Common myeloid progenitor, CD34-positive (primary cell): Measurements from ENCODE around the gene KDM4D.
"Not testable (repeated sequence)": the region's sequence is repeated elsewhere in the genome, so short reads cannot be mapped to it uniquely, and the experiment has no call there.

Experiments
- CTCF ChIA-PET: fragments of 350-600 bp; sonication (Branson Sonifier 250); formaldehyde crosslinking; loops from one replicate; lab custom pipeline; 2021; ENCODE audit warnings: antibody characterized with exemption; lab: Charles Lee
- POLR2A ChIA-PET: fragments of 350-600 bp; sonication (Branson Sonifier 250); formaldehyde crosslinking; loops from one replicate; lab custom pipeline; 2021; ENCODE audit warnings: antibody characterized with exemption; lab: Charles Lee
- DNase-seq, 3 donors: peaks; one replicate each; pipeline versions ENCODE4 v3.0.0 to v3.0.0-alpha.2; 2013
- H3K27ac ChIP-seq, 2 experiments: 1 replicate in 1 of 2; 2 replicates in 1 of 2; pipeline ENCODE4 v1.7.0; 2013; ENCODE audit warnings: inconsistent platforms in 2 of 2, low read length in 2 of 2, mild to moderate bottlenecking in 2 of 2, low read depth in 1 of 2, moderate library complexity in 1 of 2; ENCODE audit not compliant: severe bottlenecking in 2 of 2, insufficient read depth in 1 of 2, poor library complexity in 1 of 2
- H3K27me3 ChIP-seq, 5 experiments: replicated peaks in 2 of 5; 1 replicate in 3 of 5; 2 replicates in 2 of 5; pipeline versions ENCODE4 v1.6.1 to v1.7.0; 2013; ENCODE audit warnings: low read length in 4 of 5, mild to moderate bottlenecking in 2 of 5, moderate library complexity in 2 of 5, inconsistent platforms in 1 of 5; ENCODE audit not compliant: insufficient read depth in 5 of 5, control insufficient read depth in 4 of 5
- H3K36me3 ChIP-seq, 4 experiments: 1 replicate in 2 of 4; 2 replicates in 2 of 4; pipeline versions ENCODE4 v1.6.1 to v1.7.0; 2013; ENCODE audit warnings: low read length in 3 of 4, control low read depth in 1 of 4, mild to moderate bottlenecking in 1 of 4; ENCODE audit not compliant: control insufficient read depth in 4 of 4, insufficient read depth in 4 of 4
- H3K4me1 ChIP-seq, 4 experiments: 1 replicate in 3 of 4; 2 replicates in 1 of 4; pipeline versions ENCODE4 v1.6.1 to v1.7.1; 2013; ENCODE audit warnings: low read length in 3 of 4, mild to moderate bottlenecking in 3 of 4, control low read depth in 1 of 4, inconsistent platforms in 1 of 4, moderate library complexity in 1 of 4; ENCODE audit not compliant: control insufficient read depth in 4 of 4, insufficient read depth in 4 of 4; ENCODE audit errors: control extremely low read depth in 1 of 4
- H3K4me3 ChIP-seq, 7 experiments: 1 replicate in 4 of 7; 2 replicates in 3 of 7; pipeline versions ENCODE4 v1.5.1 to v1.7.0; 2013; ENCODE audit warnings: mild to moderate bottlenecking in 7 of 7, low read length in 6 of 7, moderate library complexity in 6 of 7, inconsistent platforms in 2 of 7, low read depth in 2 of 7, control low read depth in 1 of 7; ENCODE audit not compliant: insufficient read depth in 4 of 7, control insufficient read depth in 1 of 7; ENCODE audit errors: extremely low read depth in 1 of 7
- H3K9me3 ChIP-seq, 5 experiments: 1 replicate in 4 of 5; 2 replicates in 1 of 5; pipeline versions ENCODE4 v1.6.1 to v1.7.1; 2013; ENCODE audit warnings: low read length in 4 of 5, mild to moderate bottlenecking in 2 of 5, inconsistent platforms in 1 of 5, low read depth in 1 of 5, moderate library complexity in 1 of 5; ENCODE audit not compliant: control insufficient read depth in 4 of 5, insufficient read depth in 2 of 5; ENCODE audit errors: control extremely low read depth in 1 of 5
- WGBS: methylation state at CpG from one replicate; pipeline ENCODE4 v1.1.5; 2013; ENCODE audit not compliant: insufficient coverage; 5-methylcytosine and 5-hydroxymethylcytosine counted together

Gene KDM4D

GRCh38 chr11:95024958-95025357 lies 51.4 kb downstream of the KDM4D start, which contains the start of gene KDM4E:
KDM4E (plus strand) TSS chr11:95025258; CDS start chr11:95025558, 300 bp downstream.
- ChIA-PET CTCF (no interaction called here), POLR2A (no interaction called here)
- Histone ChIP-seq H3K27ac (no peak within 1 kb of the TSS), H3K9me3 (no peaks in the 10 kb centered on the region), H3K4me3 (no peak within 1 kb of the TSS), H3K4me1 (no peaks in the 10 kb centered on the region), H3K36me3 (no peaks in the 10 kb centered on the region), H3K27me3 (no peaks in the 10 kb centered on the region)
- no peak for DNase-seq
- WGBS, result no CpG with 5 or more reads among the region's 1 CpG

- H3K27ac ChIP-seq, CTCF ChIA-PET, H3K36me3 ChIP-seq, H3K9me3 ChIP-seq, DNase-seq, POLR2A ChIA-PET, H3K4me3 ChIP-seq, H3K4me1 ChIP-seq, H3K27me3 ChIP-seq: not testable (repeated sequence)
- WGBS, result 100% methylated on average over 1 of the region's 9 CpGs
These were observed 52.1 kb downstream of the KDM4D start for GRCh38 chr11:95025594-95025993.

GRCh38 chr11:95028357-95028756 lies 54.8 kb downstream of the KDM4D start:
- H3K27me3 ChIP-seq, result no peaks in the 10 kb centered on the region
- 87% methylated on average over 2 of the region's 3 CpGs for WGBS
- no peak for DNase-seq
- peaks cover 0 to 4% (median 0%) of the 10 kb centered on the region in 5 experiments for H3K9me3 ChIP-seq
- H3K36me3 ChIP-seq, result no peaks in the 10 kb centered on the region
- ChIA-PET CTCF (no interaction called here), POLR2A (no interaction called here)
- no peaks in the 10 kb centered on the region for H3K4me1 ChIP-seq
- no peak overlapping the region for H3K4me3 ChIP-seq
- H3K27ac ChIP-seq, result no peak overlapping the region

- Histone ChIP-seq H3K9me3 (peaks cover 0 to 6% (median 0%) of the 10 kb centered on the region in 5 experiments), H3K4me1 (no peaks in the 10 kb centered on the region), H3K4me3 (no peak overlapping the region), H3K36me3 (no peaks in the 10 kb centered on the region), H3K27ac (no peak overlapping the region), H3K27me3 (peaks cover 0 to 14% (median 2%) of the 10 kb centered on the region in 5 experiments)
- 100% methylated on average over 1 of the region's 1 CpG for WGBS
- ChIA-PET CTCF (no interaction called here), POLR2A (no interaction called here)
- DNase-seq, result no peak
These were observed 59.5 kb downstream of the KDM4D start for GRCh38 chr11:95033051-95033450.

- ChIA-PET CTCF (interaction anchor here (1.9 kb wide), 1 partner anchor 32 kb away, joined by 5 read pairs; the partner anchor contains the start of gene SRSF8), POLR2A (no interaction called here)
- no peaks in the 10 kb centered on the region for H3K4me1 ChIP-seq
- DNase-seq, result no peak
- H3K27me3 ChIP-seq, result peaks cover 0 to 15% (median 2%) of the 10 kb centered on the region in 5 experiments
- peaks cover 0 to 5% (median 0%) of the 10 kb centered on the region in 5 experiments for H3K9me3 ChIP-seq
- H3K27ac ChIP-seq, result no peak overlapping the region
- no peak overlapping the region for H3K4me3 ChIP-seq
- 100% methylated on average over 1 of the region's 2 CpGs for WGBS
- no peaks in the 10 kb centered on the region for H3K36me3 ChIP-seq
These were observed 61.8 kb downstream of the KDM4D start for GRCh38 chr11:95035316-95035715.

- DNase-seq, result peak; percentile 11 to 43 (median 14)
- WGBS, result 34% methylated on average over 63 of the region's 71 CpGs
- Histone ChIP-seq H3K27me3 (peaks cover 0 to 15% (median 2%) of the 10 kb centered on the region in 5 experiments), H3K4me3 (peak overlapping the region in 5 of 7 experiments; percentile 0 to 61 (median 28))
- POLR2A ChIA-PET, H3K9me3 ChIP-seq, H3K27ac ChIP-seq, CTCF ChIA-PET, H3K36me3 ChIP-seq, H3K4me1 ChIP-seq: not testable (repeated sequence)
These were observed 64.0 kb downstream of the KDM4D start for GRCh38 chr11:95037356-95038035.

- ChIA-PET CTCF (no interaction called here), POLR2A (no interaction called here)
- DNase-seq, result no peak
- Histone ChIP-seq H3K27me3 (peaks cover 0 to 10% (median 4%) of the 10 kb centered on the region in 5 experiments), H3K27ac (no peak overlapping the region), H3K4me1 (no peaks in the 10 kb centered on the region), H3K4me3 (no peak overlapping the region), H3K36me3 (no peaks in the 10 kb centered on the region), H3K9me3 (peaks cover 0 to 5% (median 0%) of the 10 kb centered on the region in 5 experiments)
- no CpG with 5 or more reads among the region's 1 CpG for WGBS
These were observed 68.7 kb downstream of the KDM4D start for GRCh38 chr11:95042239-95042638.
